GM23338 (cell line): ENCODE measurements around the gene MCC. TPM values are rescaled to one million over a fixed set of nuclear protein-coding genes. Genes with fewer than 3 reads are reported as not detected.

Source experiments
- ATAC-seq: fragments of 200-7000 bp; cut with Tn5 transposase; 3 replicates; pipeline ENCODE4 v1.9.1; 2020
- DNase-seq: peaks from one replicate; pipeline ENCODE4 v3.0.0-alpha.2; 2015; ENCODE audit warnings: low spot score
- H2AFZ ChIP-seq: fragments of 200-600 bp; sonication (generic); 2 replicates; pipeline ENCODE4 v1.8.0; 2016; ENCODE audit warnings: antibody characterized with exemption, mild to moderate bottlenecking, moderate library complexity
- H3F3A ChIP-seq: fragments of 200-600 bp; sonication (generic); replicated peaks from 2 replicates; pipeline ENCODE4 v1.8.0; 2017; ENCODE audit warnings: antibody characterized with exemption, mixed run types, low read depth
- H3K27ac ChIP-seq: fragments of 200-600 bp; sonication (generic); 2 replicates; pipeline ENCODE4 v1.6.1; 2016; ENCODE audit warnings: low read depth
- H3K27me3 ChIP-seq: fragments of 200-600 bp; sonication (generic); 2 replicates; pipeline ENCODE4 v1.8.0; 2016; ENCODE audit warnings: mild to moderate bottlenecking, mixed run types, moderate library complexity; ENCODE audit not compliant: insufficient read depth
- H3K36me3 ChIP-seq: fragments of 200-600 bp; sonication (generic); 2 replicates; pipeline ENCODE4 v1.8.0; 2016; ENCODE audit warnings: mild to moderate bottlenecking; ENCODE audit not compliant: insufficient read depth
- H3K4me1 ChIP-seq: fragments of 200-600 bp; sonication (generic); 2 replicates; pipeline ENCODE4 v1.8.0; 2016; ENCODE audit warnings: mild to moderate bottlenecking, moderate library complexity; ENCODE audit not compliant: insufficient read depth
- H3K4me2 ChIP-seq: fragments of 200-600 bp; sonication (generic); 2 replicates; pipeline ENCODE4 v1.7.1; 2017; ENCODE audit warnings: mixed run types
- H3K4me3 ChIP-seq: fragments of 200-600 bp; sonication (generic); 2 replicates; pipeline ENCODE4 v1.6.1; 2016; ENCODE audit warnings: mixed run types
- H3K79me2 ChIP-seq: fragments of 200-600 bp; sonication (generic); replicated peaks from 2 replicates; pipeline ENCODE4 v1.8.0; 2017; ENCODE audit warnings: mild to moderate bottlenecking; ENCODE audit not compliant: insufficient read depth
- H3K9me2 ChIP-seq: fragments of 200-600 bp; sonication (generic); 2 replicates; pipeline ENCODE4 v1.8.0; 2017; ENCODE audit not compliant: insufficient read depth
- H4K20me1 ChIP-seq: fragments of 200-600 bp; sonication (generic); replicated peaks from 2 replicates; pipeline ENCODE4 v1.8.0; 2017; ENCODE audit warnings: mild to moderate bottlenecking; ENCODE audit not compliant: insufficient read depth
- H3K27ac Mint-ChIP-seq: 2 replicates; pipeline ENCODE4 v1.8.0; 2020; ENCODE audit warnings: inconsistent platforms, mild to moderate bottlenecking, moderate library complexity, mixed read lengths
- H3K27me3 Mint-ChIP-seq: 3 replicates; pipeline ENCODE4 v1.8.0; 2022; ENCODE audit warnings: low read depth, mild to moderate bottlenecking, moderate library complexity, mixed read lengths, inconsistent platforms; ENCODE audit not compliant: insufficient read depth, poor library complexity
- H3K36me3 Mint-ChIP-seq: 3 replicates; pipeline ENCODE4 v1.8.0; 2021; ENCODE audit warnings: low read depth, mild to moderate bottlenecking, inconsistent platforms, moderate library complexity, mixed read lengths
- H3K4me1 Mint-ChIP-seq: 3 replicates; pipeline ENCODE4 v1.8.0; 2020; ENCODE audit warnings: mild to moderate bottlenecking, inconsistent platforms, mixed read lengths
- H3K4me3 Mint-ChIP-seq: 3 replicates; pipeline ENCODE4 v1.8.0; 2021; ENCODE audit warnings: moderate library complexity, mild to moderate bottlenecking, inconsistent platforms, mixed read lengths
- H3K9me3 Mint-ChIP-seq: 3 replicates; pipeline ENCODE4 v1.8.0; 2020; ENCODE audit warnings: moderate library complexity, mild to moderate bottlenecking, inconsistent platforms, mixed read lengths
- CREB1 ChIP-seq: fragments of 250-450 bp; sonication (Bioruptor Pico); IDR thresholded peaks from 2 replicates; pipeline ENCODE4 v1.5.0; 2020; ENCODE audit warnings: low read depth, mild to moderate bottlenecking, moderate library complexity
- ETS1 ChIP-seq: IDR thresholded peaks from 2 replicates; pipeline ENCODE4 v1.6.1; 2016; ENCODE audit warnings: antibody characterized with exemption
- EZH2 ChIP-seq: fragments of 200-600 bp; sonication (generic); IDR thresholded peaks from one replicate; pipeline ENCODE4 v1.8.0; 2017; ENCODE audit warnings: antibody characterized with exemption, mild to moderate bottlenecking, low read depth; ENCODE audit not compliant: unreplicated experiment
- EZH2phosphoT487 ChIP-seq: fragments of 200-600 bp; sonication (generic); IDR thresholded peaks from one replicate; pipeline ENCODE4 v1.8.1; 2018; ENCODE audit warnings: antibody characterized with exemption; ENCODE audit not compliant: unreplicated experiment
- JUNB ChIP-seq: IDR thresholded peaks from one replicate; pipeline ENCODE4 v1.6.1; 2016; ENCODE audit warnings: antibody characterized with exemption; ENCODE audit not compliant: unreplicated experiment
- NANOG ChIP-seq: IDR thresholded peaks from 2 replicates; pipeline ENCODE4 v1.6.1; 2016; ENCODE audit warnings: antibody characterized with exemption, borderline replicate concordance
- POLR2AphosphoS5 ChIP-seq: IDR thresholded peaks from 2 replicates; pipeline ENCODE4 v1.6.1; 2016; ENCODE audit warnings: antibody characterized with exemption, low read depth
- STAT1 ChIP-seq: IDR thresholded peaks from one replicate; pipeline ENCODE4 v1.6.1; 2016; ENCODE audit warnings: antibody characterized with exemption; ENCODE audit not compliant: unreplicated experiment
- ZNF114 ChIP-seq: fragments of 250-450 bp; sonication (Bioruptor Pico); IDR thresholded peaks from 2 replicates; pipeline ENCODE4 v1.5.0; 2020; ENCODE audit warnings: mild to moderate bottlenecking, moderate library complexity
- ZNF331 ChIP-seq: fragments of 250-450 bp; sonication (Bioruptor Pico); IDR thresholded peaks from 2 replicates; pipeline ENCODE4 v1.5.0; 2020; ENCODE audit warnings: low read depth, mild to moderate bottlenecking, moderate library complexity
- polyA plus RNA-seq: library from polyadenylated mRNA; unstranded; fragments of >200 nt; fragmentation: Nextera tagmentation; extraction: Ambion mirVana; gene quantifications from 2 replicates; pipeline ENCODE4 v1.2.1, GENCODE V29; 2016
- total RNA-seq: library from RNA; depleted of rRNA; stranded (reverse); fragments of >200 nt; shearing (Covaris generic); gene quantifications from 2 replicates; pipeline ENCODE4 v1.2.3, GENCODE V29; 2014
- TF ChIP-seq, protein P1 (sequence below): IDR thresholded peaks from one replicate; pipeline ENCODE4 v1.6.1; 2018; ENCODE audit warnings: antibody characterized with exemption; ENCODE audit not compliant: unreplicated experiment
- TF ChIP-seq, protein P2 (sequence below), 2 experiments: fragments of 200-600 bp in 1 of 2; sonication (generic) in 1 of 2; conservative IDR thresholded peaks; 2 replicates each; pipeline versions ENCODE4 v1.5.1 to v1.6.1; 2016 to 2017; ENCODE audit warnings: antibody characterized with exemption in 2 of 2, low read depth in 2 of 2, mild to moderate bottlenecking in 2 of 2, moderate library complexity in 1 of 2
- TF ChIP-seq, protein P3 (sequence below): fragments of 250-450 bp; sonication (Bioruptor Pico); IDR thresholded peaks from 2 replicates; pipeline ENCODE4 v1.5.0; 2020; ENCODE audit warnings: mild to moderate bottlenecking, moderate library complexity

The MCC gene
- total and polyA plus RNA-seq, 2 experiments from 2014 or later: 3.8 to 10.1 TPM

GRCh38 chr5:113106821-113107220 is 381.4 kb downstream of the MCC start:
- H3K27ac ChIP-seq: no peak overlapping the region
- DNase-seq (no peak), ATAC-seq (no peak)
- Mint-ChIP-seq H3K9me3 (no peaks in the 10 kb centered on the region), H3K4me3 (no peak overlapping the region), H3K4me1 (no peaks in the 10 kb centered on the region; the same call in 2 of the 3 replicates), H3K27ac (no peak overlapping the region), H3K27me3 (peaks cover 1% of the 10 kb centered on the region), H3K36me3 (peaks cover 3% of the 10 kb centered on the region; the same call in 1 of the 3 replicates)
- peaks cover 4% of the 10 kb centered on the region; the same call in 1 of the 2 replicates for H3K9me2 ChIP-seq
- TF ChIP-seq EZH2 (no peak), STAT1 (no peak), JUNB (no peak), EZH2phosphoT487 (no peak), ETS1 (no peak), CREB1 (CRISPR knock-in tag) (no peak), NANOG (no peak), ZNF331 (CRISPR knock-in tag) (no peak), ZNF114 (CRISPR knock-in tag) (no peak), POLR2AphosphoS5 (no peak)
- TF ChIP-seq, protein P1, sequence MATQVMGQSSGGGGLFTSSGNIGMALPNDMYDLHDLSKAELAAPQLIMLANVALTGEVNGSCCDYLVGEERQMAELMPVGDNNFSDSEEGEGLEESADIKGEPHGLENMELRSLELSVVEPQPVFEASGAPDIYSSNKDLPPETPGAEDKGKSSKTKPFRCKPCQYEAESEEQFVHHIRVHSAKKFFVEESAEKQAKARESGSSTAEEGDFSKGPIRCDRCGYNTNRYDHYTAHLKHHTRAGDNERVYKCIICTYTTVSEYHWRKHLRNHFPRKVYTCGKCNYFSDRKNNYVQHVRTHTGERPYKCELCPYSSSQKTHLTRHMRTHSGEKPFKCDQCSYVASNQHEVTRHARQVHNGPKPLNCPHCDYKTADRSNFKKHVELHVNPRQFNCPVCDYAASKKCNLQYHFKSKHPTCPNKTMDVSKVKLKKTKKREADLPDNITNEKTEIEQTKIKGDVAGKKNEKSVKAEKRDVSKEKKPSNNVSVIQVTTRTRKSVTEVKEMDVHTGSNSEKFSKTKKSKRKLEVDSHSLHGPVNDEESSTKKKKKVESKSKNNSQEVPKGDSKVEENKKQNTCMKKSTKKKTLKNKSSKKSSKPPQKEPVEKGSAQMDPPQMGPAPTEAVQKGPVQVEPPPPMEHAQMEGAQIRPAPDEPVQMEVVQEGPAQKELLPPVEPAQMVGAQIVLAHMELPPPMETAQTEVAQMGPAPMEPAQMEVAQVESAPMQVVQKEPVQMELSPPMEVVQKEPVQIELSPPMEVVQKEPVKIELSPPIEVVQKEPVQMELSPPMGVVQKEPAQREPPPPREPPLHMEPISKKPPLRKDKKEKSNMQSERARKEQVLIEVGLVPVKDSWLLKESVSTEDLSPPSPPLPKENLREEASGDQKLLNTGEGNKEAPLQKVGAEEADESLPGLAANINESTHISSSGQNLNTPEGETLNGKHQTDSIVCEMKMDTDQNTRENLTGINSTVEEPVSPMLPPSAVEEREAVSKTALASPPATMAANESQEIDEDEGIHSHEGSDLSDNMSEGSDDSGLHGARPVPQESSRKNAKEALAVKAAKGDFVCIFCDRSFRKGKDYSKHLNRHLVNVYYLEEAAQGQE: no peak
- TF ChIP-seq, protein P2, sequence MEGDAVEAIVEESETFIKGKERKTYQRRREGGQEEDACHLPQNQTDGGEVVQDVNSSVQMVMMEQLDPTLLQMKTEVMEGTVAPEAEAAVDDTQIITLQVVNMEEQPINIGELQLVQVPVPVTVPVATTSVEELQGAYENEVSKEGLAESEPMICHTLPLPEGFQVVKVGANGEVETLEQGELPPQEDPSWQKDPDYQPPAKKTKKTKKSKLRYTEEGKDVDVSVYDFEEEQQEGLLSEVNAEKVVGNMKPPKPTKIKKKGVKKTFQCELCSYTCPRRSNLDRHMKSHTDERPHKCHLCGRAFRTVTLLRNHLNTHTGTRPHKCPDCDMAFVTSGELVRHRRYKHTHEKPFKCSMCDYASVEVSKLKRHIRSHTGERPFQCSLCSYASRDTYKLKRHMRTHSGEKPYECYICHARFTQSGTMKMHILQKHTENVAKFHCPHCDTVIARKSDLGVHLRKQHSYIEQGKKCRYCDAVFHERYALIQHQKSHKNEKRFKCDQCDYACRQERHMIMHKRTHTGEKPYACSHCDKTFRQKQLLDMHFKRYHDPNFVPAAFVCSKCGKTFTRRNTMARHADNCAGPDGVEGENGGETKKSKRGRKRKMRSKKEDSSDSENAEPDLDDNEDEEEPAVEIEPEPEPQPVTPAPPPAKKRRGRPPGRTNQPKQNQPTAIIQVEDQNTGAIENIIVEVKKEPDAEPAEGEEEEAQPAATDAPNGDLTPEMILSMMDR (conservative IDR thresholded peaks at IDR 0.05; ENCODE audit: low read depth in 2 of 2): no peak
- TF ChIP-seq, protein P3, sequence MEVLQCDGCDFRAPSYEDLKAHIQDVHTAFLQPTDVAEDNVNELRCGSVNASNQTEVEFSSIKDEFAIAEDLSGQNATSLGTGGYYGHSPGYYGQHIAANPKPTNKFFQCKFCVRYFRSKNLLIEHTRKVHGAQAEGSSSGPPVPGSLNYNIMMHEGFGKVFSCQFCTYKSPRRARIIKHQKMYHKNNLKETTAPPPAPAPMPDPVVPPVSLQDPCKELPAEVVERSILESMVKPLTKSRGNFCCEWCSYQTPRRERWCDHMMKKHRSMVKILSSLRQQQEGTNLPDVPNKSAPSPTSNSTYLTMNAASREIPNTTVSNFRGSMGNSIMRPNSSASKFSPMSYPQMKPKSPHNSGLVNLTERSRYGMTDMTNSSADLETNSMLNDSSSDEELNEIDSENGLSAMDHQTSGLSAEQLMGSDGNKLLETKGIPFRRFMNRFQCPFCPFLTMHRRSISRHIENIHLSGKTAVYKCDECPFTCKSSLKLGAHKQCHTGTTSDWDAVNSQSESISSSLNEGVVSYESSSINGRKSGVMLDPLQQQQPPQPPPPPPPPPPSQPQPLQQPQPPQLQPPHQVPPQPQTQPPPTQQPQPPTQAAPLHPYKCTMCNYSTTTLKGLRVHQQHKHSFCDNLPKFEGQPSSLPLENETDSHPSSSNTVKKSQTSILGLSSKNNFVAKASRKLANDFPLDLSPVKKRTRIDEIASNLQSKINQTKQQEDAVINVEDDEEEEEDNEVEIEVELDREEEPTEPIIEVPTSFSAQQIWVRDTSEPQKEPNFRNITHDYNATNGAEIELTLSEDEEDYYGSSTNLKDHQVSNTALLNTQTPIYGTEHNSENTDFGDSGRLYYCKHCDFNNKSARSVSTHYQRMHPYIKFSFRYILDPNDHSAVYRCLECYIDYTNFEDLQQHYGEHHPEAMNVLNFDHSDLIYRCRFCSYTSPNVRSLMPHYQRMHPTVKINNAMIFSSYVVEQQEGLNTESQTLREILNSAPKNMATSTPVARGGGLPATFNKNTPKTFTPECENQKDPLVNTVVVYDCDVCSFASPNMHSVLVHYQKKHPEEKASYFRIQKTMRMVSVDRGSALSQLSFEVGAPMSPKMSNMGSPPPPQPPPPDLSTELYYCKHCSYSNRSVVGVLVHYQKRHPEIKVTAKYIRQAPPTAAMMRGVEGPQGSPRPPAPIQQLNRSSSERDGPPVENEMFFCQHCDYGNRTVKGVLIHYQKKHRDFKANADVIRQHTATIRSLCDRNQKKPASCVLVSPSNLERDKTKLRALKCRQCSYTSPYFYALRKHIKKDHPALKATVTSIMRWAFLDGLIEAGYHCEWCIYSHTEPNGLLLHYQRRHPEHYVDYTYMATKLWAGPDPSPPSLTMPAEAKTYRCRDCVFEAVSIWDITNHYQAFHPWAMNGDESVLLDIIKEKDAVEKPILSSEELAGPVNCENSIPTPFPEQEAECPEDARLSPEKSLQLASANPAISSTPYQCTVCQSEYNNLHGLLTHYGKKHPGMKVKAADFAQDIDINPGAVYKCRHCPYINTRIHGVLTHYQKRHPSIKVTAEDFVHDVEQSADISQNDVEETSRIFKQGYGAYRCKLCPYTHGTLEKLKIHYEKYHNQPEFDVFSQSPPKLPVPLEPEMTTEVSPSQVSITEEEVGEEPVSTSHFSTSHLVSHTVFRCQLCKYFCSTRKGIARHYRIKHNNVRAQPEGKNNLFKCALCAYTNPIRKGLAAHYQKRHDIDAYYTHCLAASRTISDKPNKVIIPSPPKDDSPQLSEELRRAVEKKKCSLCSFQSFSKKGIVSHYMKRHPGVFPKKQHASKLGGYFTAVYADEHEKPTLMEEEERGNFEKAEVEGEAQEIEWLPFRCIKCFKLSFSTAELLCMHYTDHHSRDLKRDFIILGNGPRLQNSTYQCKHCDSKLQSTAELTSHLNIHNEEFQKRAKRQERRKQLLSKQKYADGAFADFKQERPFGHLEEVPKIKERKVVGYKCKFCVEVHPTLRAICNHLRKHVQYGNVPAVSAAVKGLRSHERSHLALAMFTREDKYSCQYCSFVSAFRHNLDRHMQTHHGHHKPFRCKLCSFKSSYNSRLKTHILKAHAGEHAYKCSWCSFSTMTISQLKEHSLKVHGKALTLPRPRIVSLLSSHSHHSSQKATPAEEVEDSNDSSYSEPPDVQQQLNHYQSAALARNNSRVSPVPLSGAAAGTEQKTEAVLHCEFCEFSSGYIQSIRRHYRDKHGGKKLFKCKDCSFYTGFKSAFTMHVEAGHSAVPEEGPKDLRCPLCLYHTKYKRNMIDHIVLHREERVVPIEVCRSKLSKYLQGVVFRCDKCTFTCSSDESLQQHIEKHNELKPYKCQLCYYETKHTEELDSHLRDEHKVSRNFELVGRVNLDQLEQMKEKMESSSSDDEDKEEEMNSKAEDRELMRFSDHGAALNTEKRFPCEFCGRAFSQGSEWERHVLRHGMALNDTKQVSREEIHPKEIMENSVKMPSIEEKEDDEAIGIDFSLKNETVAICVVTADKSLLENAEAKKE (CRISPR knock-in tag): no peak
- no peaks in the 10 kb centered on the region for H3F3A ChIP-seq
- no peak overlapping the region for H3K4me2 ChIP-seq
- no peaks in the 10 kb centered on the region for H4K20me1 ChIP-seq
- no peaks in the 10 kb centered on the region for H3K36me3 ChIP-seq
- no peak overlapping the region for H3K4me3 ChIP-seq
- no peak overlapping the region for H2AFZ ChIP-seq
- H3K79me2 ChIP-seq: no peaks in the 10 kb centered on the region
- H3K4me1 ChIP-seq: no peaks in the 10 kb centered on the region
- no peaks in the 10 kb centered on the region for H3K27me3 ChIP-seq
